HCT116 (cell line): ENCODE data around the gene USP47.

Experiments
- FOSL1 ChIP-seq: IDR thresholded peaks from 2 replicates; pipeline ENCODE4 v1.6.1; 2012; ENCODE audit warnings: low read depth
- POLR2A ChIP-seq: IDR thresholded peaks from 2 replicates; pipeline ENCODE4 v1.7.0; 2011; ENCODE audit warnings: borderline replicate concordance; ENCODE audit not compliant: insufficient read depth, insufficient read length; ENCODE audit errors: extremely low read depth
- SIN3A ChIP-seq: IDR thresholded peaks from 2 replicates; pipeline ENCODE4 v1.6.1; 2012; ENCODE audit warnings: low read depth
- TCF7L2 ChIP-seq: IDR thresholded peaks from 2 replicates; pipeline ENCODE4 v1.7.0; 2011; ENCODE audit warnings: borderline replicate concordance, inconsistent platforms; ENCODE audit not compliant: insufficient read depth, insufficient read length; ENCODE audit errors: extremely low read depth
- TF ChIP-seq, protein P1 (sequence below), 3 experiments: fragments of 200-600 bp in 1 of 3; sonication (generic) in 1 of 3; IDR thresholded peaks in 2 of 3; conservative IDR thresholded peaks in 1 of 3; 2 replicates each; pipeline ENCODE4 v1.5.1; 2012 to 2017; ENCODE audit warnings: low read depth in 2 of 3, low read length in 2 of 3, antibody characterized with exemption in 1 of 3, borderline replicate concordance in 1 of 3, control low read depth in 1 of 3, mild to moderate bottlenecking in 1 of 3, mixed read lengths in 1 of 3, mixed run types in 1 of 3, moderate library complexity in 1 of 3; ENCODE audit not compliant: insufficient read depth in 1 of 3

DNA sequence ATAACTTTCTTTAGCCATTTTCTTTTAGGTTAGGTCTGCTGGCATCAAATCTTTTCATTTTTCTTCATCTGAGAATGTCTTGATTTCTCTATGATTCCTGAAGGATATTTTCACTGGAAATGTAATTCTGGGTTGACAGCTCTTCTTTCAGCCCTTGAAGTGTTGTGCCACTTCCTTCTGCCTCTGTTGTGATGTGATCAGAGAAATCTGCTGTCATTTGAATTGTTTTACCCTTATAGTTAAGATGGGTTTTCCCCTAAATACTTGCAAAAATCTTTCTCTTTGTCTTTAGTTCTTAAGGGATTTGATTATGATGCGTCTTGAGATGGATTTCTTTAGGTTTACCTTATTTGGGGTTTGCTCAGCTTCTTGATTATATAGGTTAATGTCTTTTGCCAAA lies 23.0 kb downstream of the USP47 start:
- TF ChIP-seq SIN3A = no peak
- TF ChIP-seq, protein P1, sequence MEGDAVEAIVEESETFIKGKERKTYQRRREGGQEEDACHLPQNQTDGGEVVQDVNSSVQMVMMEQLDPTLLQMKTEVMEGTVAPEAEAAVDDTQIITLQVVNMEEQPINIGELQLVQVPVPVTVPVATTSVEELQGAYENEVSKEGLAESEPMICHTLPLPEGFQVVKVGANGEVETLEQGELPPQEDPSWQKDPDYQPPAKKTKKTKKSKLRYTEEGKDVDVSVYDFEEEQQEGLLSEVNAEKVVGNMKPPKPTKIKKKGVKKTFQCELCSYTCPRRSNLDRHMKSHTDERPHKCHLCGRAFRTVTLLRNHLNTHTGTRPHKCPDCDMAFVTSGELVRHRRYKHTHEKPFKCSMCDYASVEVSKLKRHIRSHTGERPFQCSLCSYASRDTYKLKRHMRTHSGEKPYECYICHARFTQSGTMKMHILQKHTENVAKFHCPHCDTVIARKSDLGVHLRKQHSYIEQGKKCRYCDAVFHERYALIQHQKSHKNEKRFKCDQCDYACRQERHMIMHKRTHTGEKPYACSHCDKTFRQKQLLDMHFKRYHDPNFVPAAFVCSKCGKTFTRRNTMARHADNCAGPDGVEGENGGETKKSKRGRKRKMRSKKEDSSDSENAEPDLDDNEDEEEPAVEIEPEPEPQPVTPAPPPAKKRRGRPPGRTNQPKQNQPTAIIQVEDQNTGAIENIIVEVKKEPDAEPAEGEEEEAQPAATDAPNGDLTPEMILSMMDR (IDR thresholded peaks at IDR 0.05 in 2 of 3, conservative IDR thresholded peaks at IDR 0.05 in 1 of 3; ENCODE audit: borderline replicate concordance in 1 of 3, insufficient read depth in 1 of 3, low read depth in 2 of 3, low read length in 2 of 3) = no peak
- no peak for TF ChIP-seq TCF7L2
- no peak for TF ChIP-seq FOSL1
- no peak for TF ChIP-seq POLR2A
